T follicular helper cell (primary cell): ENCODE measurements around the gene WNT5B.
"Not testable (repeated sequence)": the region's sequence is repeated elsewhere in the genome, so short reads cannot be mapped to it uniquely, and the experiment has no call there.

ENCODE experiments used
- DNase-seq: peaks from one replicate; pipeline ENCODE4 v3.0.0-alpha.2; 2020; ENCODE audit warnings: low read depth

The WNT5B gene

GRCh38 chr12:1691123-1692007, 62.3 kb downstream of the WNT5B start:
- peak; percentile 4 for DNase-seq

GRCh38 chr12:1692226-1692625, 63.2 kb downstream of the WNT5B start:
- no peak for DNase-seq

- no peak for DNase-seq
Measured at GRCh38 chr12:1692895-1693610, 64.0 kb downstream of the WNT5B start.

GRCh38 chr12:1695097-1695496, 66.1 kb downstream of the WNT5B start:
- DNase-seq, result not testable (repeated sequence)

GRCh38 chr12:1695886-1696670, 67.0 kb downstream of the WNT5B start:
- DNase-seq, result no peak

GRCh38 chr12:1696800-1697199, 67.8 kb downstream of the WNT5B start:
- DNase-seq, result no peak
